OCI-M2 (cell line): Measurements from ENCODE around the gene SNX5.
"Not testable (repeated sequence)": the region's sequence is repeated elsewhere in the genome, so short reads cannot be mapped to it uniquely, and the experiment has no call there.

Experiments used
- DNase-seq: peaks from one replicate; lab custom pipeline; 2025; ENCODE audit not compliant: unreplicated experiment; lab: John Stamatoyannopoulos, UW

The SNX5 gene

GRCh38 chr20:17960400-17960885 lies 8.2 kb downstream of the SNX5 start:
- DNase-seq, result not testable (repeated sequence)

DNA sequence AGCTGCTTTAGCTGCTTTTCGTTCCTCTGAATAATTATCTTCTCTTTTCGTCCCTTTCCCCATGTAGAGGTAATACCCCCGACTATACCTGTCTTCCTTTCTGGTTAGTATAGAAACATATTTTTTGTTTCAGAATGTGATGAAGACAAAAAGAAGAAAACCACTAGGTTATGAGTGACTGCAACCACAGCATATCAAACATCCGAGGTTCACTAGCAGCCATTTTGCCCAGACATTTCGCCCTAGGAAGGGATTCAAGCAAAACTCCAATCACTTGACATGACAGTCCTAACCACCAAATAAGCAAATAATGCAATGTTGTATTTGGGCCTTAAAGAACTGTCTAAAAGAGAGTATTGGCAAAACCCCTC lies 9.4 kb downstream of the SNX5 start:
- DNase-seq, result no peak

- DNase-seq, result peak; percentile 77
Measured at GRCh38 chr20:17958373-17959256, 10.0 kb downstream of the SNX5 start.

- no peak for DNase-seq
Measured at GRCh38 chr20:17957505-17958363, 10.9 kb downstream of the SNX5 start.

GRCh38 chr20:17956099-17956685 lies 12.4 kb downstream of the SNX5 start:
- no peak for DNase-seq

- no peak for DNase-seq
Measured at GRCh38 chr20:17955302-17955701, 13.3 kb downstream of the SNX5 start.

GRCh38 chr20:17953935-17954334 lies 14.7 kb downstream of the SNX5 start:
- DNase-seq, result no peak

DNA sequence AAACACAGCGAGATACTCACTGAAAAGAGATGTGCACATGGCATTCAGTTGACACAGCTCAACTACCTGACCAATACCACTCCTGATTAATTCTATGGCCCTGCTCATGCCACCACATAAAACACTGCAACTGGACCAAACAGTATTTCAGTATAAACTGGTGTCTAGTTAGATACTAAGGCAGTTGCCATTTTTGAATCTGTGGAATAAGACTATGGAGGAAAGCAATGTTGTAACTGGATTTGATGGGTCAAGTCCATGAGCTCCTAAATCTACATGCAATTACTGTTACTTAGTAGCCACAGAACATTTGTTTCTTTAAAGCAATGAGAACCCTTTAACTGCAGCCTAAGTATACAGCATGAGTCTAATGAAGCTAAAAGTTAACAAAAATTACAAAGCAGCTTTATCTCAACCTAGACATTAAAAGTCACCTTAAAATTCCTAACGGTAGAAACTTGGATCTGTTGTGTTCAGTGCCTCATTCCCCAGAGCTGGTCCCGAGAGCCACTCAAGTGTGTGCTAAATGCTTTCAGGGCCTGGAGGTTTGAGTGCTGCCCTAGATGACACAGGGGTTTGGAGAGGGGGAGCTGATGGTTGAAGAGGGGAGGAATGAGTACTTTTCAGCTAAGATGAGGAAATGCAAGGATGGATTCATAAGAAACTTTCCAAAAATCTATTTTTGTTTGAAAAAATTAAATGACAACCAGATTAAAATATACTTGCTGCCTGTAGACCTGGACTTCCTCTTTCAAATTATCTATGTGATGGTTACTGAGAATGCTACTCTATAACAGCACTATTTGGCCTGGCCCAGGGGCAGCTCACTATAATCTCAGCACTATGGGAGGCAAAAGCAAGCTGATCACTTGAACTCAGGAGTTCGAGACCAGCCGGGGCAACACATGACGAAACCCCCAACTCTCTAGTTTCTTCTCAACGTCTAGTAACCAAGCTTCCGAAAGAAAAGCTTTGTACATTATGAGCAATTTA lies 15.6 kb downstream of the SNX5 start:
- no peak for DNase-seq

- no peak for DNase-seq
Measured at GRCh38 chr20:17951323-17951722, 17.3 kb downstream of the SNX5 start.

GRCh38 chr20:17950670-17951069 lies 17.9 kb downstream of the SNX5 start:
- DNase-seq, result no peak

GRCh38 chr20:17949899-17950298 lies 18.7 kb downstream of the SNX5 start:
- DNase-seq, result no peak

GRCh38 chr20:17948442-17948841 lies 20.2 kb downstream of the SNX5 start:
- DNase-seq, result no peak

- DNase-seq, result no peak
Measured at GRCh38 chr20:17947474-17947815, 21.1 kb downstream of the SNX5 start.

- no peak for DNase-seq
Measured at GRCh38 chr20:17946572-17947473, 21.8 kb downstream of the SNX5 start.

GRCh38 chr20:17946040-17946439 lies 22.6 kb downstream of the SNX5 start:
- DNase-seq, result no peak

DNA sequence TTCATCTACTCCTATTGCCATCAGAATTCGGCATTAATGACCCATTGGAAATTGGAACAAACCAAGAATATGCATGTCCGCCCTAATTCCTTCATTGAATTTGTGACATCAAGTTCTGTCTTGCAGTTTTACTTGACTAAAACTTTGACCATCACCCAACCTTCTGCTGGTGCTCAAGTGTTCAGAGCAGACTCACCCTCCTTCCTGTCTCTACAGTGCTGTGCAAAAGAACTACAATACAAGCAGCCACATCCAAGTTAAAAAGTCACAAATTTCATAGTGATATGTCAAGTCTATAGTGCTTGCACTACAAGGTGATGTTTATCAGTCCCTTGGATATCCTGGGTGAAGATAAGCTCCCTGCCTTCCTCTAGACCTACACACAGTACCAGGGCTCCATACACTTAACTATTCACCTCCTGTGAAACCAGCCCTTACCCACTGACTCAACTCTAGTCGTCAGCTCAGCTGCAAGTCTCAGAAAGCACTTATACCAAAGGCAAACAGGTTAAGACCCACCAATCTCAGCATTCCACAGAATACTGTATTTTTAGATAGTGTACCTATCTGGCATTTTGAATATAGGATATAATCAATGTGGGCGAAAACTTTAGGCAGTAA lies 23.6 kb downstream of the SNX5 start:
- DNase-seq, result no peak

DNA sequence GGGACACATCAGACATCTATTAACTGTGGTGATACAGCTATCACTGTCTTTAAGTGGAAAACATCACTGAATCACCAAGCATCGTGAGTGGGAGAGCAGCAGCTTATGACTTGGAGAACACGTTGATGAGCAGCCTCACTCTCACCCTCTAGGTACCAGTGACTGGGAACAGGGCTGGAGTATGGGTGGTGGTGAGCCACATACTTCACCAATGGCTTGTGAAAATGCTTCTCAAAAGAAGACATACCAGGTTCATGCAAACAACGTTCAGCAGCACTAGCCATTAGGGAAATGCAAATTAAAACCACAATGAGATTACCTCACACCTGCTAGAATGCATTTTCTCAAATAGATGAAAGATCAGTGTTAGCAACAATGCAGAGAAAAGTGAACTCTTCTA lies 25.3 kb downstream of the SNX5 start:
- no peak for DNase-seq

- DNase-seq, result no peak
Measured at GRCh38 chr20:17941826-17942196, 26.8 kb downstream of the SNX5 start.
